Glomerular visceral epithelial cell (primary cell): ENCODE data around the gene P2RY6.
"Not testable (repeated sequence)": the region's sequence is repeated elsewhere in the genome, so short reads cannot be mapped to it uniquely, and the experiment has no call there.

Experiments used
- DNase-seq: peaks from one replicate; pipeline ENCODE4 v3.0.0-alpha.2; 2016; ENCODE audit errors: extremely low spot score

P2RY6 gene

DNA sequence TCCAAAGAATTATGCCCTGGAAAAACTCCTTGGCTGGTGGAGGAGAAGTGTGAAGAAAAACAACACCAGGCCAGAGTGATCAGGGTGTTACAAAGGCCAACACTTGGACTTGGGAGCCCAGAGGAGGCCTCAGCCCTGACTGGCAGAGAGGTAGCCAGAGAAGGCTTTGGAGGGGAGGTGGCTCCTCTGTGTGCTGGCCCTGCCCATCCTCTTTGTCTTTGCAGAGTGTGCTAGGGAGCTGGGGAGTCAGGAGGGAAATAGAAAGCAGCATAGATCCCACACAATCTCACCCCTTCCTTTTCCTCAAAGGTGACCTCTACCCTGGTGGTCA is 12.0 kb upstream of the P2RY6 start:
- no peak for DNase-seq

DNA sequence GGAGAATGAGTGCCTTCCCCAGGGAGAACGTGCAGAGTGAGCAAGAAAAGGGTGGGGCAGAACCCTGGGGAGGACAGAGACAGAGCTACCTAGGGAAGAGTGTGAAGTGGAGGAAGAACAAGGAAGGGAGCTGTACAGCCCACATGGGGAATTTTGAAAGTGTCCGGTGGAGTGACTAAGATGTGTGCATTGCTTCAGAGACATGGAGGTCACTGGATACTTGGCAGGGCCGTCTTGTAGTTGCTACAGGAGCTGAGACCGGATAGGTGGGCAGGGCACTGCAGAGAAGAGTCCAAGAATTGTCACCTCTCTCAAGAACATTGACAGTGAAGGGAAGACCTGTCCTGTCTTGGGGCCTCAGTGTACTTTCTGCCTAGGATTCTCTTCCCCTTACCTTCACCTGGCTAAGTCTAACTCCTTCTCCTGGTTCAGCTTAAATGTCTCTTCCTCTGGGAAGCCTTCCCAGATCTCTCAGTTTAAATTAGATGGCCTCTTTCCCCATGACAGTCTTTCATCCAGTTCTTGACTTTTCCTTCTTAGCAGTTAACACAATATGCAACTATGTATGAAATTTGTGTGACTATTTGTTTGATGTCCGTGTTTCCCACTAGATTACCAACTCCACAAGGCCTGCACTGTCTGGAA is 9.2 kb upstream of the P2RY6 start:
- DNase-seq, result peak; percentile 38

DNA sequence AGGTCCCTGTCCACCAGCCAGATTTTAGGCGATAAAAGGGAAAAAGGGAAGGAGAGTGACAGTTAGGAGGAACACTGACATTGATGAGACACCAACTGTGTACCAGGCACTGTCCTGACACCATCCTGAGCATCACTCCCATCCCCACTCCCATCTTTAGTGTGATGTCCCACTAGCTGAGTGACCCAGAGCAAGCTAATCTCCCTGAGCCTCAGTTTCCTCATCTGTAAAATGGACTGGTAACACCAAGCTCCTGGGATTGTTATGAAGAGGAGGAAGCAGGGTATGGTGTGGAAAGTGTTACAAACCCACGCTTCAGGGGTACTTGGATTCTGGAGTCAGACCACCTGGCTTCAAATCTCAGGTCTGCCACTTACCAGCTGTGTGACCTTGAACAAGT is 8.5 kb upstream of the P2RY6 start:
- DNase-seq, result no peak

DNA sequence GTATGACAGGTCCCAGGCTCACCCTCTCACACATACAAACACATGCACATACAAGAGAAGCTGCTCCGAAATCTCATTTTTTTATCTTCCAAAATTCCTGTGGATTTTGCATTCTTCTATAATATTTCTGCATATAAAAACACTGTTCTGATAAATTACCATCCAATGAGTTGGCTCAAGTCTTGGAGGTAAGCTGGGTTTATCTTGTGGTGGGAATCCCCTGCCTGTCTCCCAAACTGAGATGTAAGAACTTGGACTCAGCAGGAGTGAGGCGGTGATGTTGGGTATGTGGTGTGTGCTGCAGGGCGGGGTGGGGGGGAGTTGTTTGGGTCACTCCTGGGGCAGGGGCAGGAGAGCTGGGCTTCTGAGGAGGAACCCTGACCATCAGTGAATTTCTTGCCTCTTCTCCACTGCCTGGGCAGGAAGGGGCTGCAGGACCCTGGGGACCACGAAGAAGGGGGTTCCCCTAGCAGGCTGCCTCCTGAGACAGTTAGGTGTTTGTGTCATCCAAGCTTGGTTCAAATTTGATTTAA is 6.8 kb upstream of the P2RY6 start:
- DNase-seq, result no peak

DNA sequence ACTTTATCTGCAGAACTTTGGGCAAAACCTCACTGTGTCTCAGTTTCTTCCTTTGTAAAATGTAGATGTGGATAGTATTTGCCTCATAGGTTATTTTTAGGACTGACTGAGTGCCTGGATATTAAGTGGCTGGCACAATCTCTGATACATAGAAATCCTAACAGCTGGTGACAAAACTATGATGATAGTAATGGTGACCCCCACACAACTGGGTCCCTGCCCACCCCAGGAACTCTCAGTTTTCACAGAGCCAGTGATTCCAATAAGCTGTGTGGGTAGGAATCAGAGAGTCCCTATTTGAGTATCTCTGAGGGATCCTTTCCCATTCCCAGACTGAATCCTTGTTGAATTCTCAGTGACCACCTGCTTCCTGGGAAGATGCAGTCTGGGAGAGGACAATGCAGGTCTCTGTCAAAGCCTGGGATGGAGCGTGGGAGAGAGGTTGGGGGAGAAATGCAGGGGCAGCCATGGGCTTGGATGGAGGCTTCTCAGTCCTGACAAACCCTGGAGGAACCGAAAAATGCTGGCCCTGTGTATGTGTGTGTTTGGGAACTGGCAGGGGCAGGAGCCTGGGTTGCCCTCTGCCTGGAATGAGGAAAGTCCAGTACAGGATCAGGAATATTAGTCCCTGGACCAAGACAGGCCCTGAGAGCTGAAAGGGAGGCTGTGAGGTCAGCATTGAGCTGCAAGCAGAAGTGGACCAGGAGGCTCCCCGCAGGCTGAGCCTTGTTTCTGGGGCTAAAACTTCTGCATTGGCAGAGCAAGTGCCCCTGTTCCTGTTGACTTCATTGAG is 6.1 kb upstream of the P2RY6 start:
- no peak for DNase-seq

DNA sequence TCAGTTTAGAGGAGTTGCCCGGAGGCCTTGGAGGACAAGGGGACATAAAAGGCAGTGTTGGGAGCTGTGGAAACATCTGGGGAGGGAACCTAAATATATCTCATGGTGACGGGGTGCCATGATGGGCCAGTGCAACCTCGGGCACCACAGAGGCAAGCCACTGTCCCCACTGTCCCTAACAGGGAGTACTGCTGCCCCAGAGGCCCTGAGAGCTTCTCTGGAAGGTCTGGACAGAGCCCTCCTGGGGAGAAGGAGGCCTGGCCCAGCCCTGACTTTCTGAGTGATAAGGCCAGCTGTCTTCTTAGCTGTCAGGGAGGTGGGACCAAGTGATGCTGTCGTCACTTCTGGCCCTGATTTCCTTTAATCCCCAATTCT is 5.5 kb upstream of the P2RY6 start:
- DNase-seq, result no peak

DNA sequence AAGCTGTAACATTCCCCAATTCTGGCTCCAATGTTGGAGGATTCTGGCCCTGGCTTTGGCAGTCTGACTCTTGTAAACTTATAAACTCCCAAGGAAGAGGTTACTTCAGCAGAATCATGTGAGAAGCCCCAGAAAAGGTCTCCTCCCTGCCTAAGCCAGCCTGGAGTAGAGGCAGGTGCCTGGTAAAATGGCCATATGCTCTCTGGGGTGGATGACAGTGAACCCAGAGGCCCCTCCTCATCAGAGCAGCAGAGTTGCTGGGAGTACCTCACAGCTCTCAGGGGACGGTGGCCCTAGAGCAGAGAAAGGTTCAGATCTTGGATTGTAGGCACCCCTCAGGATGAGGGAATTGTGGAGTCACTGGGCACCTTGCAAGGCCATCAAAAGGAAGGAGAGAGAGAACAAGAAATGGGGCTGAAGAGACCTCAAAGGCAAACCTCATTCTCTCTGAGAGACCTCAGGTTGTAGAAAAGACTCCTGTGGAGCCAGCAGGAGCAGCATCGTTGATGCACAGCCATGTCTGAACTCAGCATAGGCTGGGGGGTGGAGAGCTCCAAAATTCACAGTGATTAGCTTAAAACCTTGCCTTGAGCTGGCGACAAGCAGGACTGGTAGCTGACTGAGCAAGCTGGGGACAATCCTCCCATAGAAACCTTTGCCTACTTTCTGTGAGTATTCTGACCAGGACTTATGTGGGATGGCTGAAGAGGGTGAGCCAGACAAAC is 4.9 kb upstream of the P2RY6 start:
- DNase-seq, result no peak

DNA sequence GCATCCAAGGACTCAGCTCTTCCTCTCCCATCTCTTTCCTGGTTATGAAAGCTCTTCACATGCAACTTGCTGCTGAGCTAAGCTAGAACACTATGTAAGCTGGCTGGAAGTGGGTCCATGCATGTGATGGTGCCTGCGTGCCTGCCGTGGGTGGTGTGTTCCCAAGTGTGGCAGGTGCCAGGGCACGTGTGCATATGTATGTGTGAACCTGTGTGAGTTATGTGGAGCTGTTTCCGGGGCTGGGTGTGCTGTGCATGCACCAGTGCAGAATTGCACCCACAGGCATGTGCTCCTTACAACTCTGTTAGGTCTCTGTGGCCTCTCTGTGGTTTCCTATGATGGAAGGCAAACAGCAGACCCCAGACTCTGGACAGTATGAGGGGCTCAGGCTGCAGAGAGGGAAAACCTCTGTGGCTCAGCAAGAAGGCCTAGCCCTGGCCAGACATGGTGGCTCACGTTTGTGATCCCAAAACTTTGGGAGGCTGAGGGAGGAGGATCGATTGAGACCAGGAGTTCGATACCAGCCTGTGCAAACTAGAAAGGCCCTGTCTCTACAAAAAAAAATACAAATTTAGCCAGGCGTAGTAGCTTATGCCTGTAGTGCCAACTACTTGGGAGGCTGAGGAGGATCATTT is 4.1 kb upstream of the P2RY6 start:
- DNase-seq, result no peak

DNA sequence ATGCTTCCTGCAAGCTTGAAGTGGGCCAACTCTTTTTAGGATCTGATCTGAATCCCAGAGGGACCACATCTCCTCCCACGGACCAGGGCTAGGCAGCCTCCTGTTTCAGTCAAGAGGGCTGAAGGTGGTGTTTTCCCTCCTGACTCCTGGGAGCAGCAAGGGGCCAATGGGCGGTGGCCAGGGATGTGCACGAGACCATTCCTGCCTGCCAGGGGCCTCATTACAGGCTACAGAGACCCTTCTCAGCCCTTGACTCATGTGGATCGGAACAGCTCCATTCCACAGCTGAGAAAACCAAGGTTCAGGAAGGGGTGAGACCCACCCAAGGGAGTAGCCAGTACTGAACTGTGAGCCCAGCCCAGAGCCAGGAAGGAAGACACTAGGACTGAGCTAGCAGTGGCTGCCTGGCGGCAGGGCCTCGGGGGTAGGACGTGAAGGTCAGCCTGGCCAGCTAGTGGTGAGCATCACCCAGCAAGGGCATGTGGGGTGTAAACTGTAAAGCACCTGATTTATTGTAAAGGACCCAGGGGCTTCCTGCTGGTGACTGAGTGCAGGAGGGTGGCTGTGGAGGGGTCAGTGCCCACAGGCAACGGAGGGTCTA is 3.4 kb upstream of the P2RY6 start:
- no peak for DNase-seq

DNA sequence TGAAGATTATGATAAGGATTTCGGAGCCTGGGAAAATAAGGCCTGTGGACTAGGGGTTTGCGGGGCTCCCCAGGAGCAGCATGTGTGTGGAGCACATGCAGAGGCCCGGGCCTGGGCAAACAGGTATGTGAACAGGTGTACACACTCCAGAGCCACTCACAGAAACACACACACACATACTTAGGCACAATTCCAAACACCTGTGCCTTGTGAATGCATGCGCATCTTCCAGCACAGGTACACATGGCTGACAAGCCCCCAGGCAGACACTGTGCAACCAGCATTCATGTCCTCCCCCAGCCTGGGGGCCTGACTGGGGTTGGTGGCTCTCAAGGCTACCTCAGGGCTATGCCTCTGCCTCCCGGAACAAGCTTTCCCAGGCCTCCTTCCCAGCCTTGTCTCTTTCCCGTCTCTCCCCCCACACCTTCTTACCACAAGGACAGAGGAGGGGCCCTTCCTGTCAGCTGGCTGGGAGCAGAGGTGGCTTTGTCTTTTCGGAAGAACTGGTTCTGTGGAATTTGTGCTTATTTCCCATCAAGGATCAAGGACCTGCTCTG is 2.6 kb upstream of the P2RY6 start:
- no peak for DNase-seq

DNA sequence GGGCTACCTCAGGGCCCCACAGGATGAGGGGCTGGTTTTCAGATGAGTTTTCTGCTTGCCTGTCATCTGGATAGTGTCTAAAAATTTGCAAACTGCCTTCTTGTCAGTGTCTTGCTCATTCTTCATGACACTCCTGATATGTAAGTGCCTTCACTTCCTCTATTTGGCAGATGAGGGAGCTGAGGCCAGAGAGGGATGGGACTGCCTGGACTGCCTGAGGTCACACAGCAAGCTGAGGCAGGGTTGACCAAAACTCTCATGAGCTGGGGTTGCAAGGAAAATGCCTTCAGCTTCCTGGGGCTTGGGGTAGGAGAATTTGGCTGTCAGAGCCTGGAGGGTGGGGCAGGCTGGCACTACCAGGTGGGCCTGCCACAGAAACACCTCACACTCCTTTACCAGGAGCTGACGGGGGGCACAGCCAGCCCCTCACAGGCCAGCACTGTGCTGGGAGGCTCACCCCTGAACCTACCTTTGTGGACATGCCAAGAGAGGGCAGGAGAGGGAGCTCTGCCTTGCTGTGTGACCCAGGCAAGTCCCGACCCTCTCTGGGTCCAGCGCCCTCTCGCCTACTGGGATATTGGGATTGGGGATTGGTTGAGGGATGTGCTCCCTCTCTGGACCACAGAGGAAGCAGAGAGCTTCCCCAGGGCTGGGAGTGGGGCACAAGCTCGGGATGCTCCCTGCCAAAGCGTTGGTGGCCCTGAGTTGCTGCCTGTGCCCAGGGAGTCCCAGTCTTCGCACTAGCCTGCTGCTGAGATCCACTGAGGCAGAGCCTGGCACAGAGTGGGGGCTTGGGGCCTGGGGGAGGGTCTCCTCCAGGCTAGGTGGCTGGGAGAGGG is 1.9 kb upstream of the P2RY6 start:
- no peak for DNase-seq

DNA sequence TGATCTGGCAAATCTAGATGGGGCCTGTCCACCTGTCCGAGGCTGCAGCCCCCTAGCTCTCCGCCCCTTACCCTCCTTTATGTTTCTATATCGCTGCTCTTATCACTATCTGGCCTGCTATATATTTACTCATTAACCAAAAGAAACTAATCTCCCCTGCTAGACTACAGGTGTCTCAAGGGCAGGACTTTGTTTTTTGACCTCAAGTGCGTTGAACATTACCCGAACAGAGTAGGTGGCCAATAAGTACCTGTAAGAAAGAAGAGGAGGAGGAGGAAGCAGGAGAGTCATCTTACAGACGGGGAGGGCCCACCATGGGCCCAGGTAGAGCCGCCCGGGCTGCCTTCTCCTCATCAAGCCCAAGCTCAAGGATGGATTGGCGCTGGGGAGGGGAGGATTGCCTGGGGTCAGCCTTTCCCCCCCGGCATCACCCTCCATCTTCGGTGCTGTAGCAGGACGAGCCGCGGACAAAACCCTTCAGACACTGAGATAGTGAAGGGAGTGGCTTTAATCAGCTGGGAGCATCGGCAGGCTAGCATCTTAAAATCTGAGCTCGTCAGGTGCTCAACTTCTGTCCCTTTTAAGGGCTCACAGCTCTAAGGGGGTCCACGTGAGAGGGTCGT is 1.2 kb upstream of the P2RY6 start:
- no peak for DNase-seq

DNA sequence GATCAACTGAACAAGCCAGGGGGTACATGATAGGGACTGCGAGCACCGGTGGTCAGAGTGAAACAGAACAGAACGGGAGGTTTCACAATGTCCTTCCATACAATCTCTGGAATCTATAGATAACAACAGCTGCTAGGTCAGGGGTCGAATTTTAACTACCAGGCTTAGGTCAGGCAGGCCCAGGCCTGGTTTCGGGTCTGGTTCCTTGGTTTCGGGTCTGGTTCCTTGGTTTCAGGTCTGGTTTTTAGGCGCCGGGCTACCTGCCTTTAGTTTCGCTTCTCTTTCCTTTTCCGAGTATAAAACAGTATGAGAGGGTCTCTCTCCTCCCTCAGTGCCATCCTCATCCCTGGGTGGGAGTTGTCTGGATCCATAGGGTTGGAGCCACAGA is 666 bp upstream of the P2RY6 start:
- not testable (repeated sequence) for DNase-seq

DNA sequence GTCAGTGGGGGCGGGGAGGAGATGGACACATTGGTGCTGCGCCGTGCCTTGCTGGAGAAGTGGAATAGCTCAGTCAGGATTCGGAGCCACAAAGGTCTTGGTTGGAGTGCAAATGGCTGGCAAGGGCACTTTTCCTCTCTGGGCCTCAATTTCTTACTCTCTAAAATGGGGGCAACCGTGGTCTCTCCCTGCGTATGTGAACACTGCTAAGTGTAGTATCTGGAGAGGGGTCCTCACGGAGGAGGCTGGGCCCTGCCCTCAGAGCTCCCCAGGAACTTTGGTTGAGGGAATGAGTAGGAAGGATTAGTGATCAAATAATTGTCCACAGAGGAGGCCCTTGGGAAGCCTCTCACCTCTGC is 521 bp downstream of the P2RY6 start:
- DNase-seq, result no peak

DNA sequence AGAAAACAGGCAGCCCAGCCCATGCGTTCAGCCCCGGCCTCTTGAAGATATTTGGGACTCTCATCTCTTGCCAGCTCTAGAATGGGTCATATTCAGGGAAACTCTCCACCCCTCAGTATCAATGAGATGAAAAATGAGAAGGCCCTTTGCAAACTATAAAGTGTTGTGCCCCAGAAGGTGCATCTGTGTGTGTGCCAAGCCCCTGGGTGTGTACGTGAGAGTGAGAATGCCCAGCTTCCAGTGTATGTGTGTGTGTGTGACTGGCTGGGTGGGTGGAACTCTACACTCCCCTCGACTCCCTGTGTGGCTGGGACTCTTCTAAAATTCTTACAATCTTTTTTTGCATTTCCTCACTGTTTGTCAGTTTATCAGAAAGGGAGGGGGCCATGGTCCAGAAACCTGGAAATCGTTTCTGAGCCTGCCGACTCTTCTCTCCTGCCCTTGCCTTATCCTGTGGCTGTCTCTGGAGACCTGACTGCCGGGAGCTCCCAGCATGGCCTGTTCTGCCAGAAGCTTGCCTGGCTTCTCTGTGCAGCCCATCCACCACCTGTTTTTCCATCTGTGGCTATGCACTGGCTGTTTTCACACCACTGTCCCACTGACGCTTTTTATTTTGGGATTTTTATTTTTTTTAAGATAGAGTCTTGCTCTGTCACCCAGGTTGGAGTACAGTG is 1.2 kb downstream of the P2RY6 start:
- DNase-seq, result no peak

DNA sequence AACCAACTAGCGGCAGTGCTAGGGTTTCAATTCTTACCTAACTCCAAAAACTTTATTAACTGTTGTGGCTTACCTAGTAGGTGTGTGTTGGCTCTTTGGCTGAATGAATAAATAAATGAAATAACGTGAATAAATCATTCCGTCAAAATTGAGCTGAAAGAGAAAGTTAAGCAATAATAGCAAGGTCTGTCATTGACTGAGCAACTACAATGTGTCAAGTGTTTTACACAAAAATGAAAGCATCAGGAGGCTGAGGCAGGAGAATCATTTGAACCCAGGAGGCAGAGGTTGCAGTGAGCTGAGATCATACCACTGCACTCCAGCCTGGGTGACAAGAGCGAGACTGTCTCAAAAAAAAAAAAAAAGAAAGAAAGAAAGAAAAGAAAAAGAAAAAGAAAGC is 2.1 kb downstream of the P2RY6 start:
- not testable (repeated sequence) for DNase-seq

DNA sequence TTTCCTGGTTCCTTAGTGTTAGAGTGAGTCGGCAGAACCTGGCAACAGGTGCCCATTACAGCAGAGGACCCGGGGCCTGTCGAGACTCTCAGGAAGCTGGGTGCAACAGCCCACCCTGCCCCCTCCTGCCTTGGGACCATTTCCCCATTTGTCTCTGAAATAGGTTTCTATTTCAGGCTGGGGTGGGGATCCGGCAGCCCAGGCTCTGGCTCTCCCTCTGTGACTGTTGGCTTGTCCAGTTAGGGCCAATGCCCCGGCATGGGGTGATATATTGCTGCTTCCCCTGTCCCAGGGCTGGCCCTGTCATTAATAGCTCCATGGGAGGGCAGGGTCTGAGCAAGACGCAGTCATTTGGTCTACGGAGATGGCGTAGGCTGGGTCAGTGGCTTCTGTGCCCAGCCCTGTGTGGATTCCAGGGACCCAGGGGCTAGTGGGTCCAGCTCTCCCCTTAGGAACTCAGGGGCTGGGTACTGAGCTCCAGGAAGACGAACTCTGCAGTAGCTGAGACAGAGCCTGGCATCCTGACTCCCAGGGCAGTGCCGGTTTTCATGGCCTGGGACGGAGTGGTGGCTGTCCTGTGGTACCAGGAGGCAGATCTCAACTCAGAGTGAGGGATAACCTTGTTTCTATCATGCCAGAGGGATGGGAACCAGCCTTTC is 2.7 kb downstream of the P2RY6 start:
- DNase-seq, result no peak

DNA sequence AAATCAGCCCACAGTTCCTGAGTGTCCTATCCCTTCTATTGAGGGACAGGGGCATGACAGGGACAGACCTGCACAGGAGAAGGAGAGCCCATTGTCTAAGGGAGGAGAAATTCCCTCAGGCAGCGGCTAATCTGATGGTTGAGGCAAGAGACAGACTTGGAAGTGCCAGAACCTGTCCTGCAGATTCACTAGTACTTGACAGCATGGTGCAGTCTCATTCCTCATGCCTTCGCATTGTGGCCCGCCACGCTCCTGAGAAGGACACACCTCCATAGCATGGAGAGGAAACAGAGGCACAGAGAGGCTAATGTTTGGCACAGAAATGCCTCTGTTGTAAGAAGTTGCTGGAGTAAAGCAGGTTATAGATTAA is 3.2 kb downstream of the P2RY6 start:
- no peak for DNase-seq

DNA sequence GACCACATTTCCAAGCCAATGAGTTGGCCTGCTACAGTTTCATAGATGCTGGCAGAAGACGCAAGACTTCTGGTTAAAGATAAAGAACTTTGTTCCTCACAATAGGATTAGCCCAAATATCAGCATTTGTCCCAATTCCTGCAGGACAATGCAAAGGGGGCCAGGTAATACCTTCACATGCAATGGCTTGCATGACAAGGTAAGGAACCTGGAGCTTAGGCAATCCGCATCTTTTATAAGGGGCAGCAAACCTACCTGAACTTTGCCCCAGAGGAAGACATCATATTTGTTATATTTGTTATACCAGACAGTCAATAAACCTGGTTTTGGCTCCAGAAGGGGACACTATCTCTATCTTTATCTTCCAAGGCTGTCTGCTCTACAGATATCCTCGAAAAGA is 5.3 kb downstream of the P2RY6 start:
- DNase-seq, result no peak
